Smooth muscle cell of the coronary artery (primary cell): ENCODE results near the gene EEF1AKMT2. TPM values are rescaled to one million over a fixed set of nuclear protein-coding genes. Genes with fewer than 3 reads are reported as not detected.

Source experiments
- total RNA-seq: library from RNA; depleted of rRNA; stranded (reverse); fragments of >200 nt; gene quantifications from 2 replicates; pipeline ENCODE4 v1.2.3, GENCODE V29; 2014; ENCODE audit warnings: low replicate concordance

EEF1AKMT2 gene
- total RNA-seq: 13.0 and 18.6 TPM in 2 replicates

DNA sequence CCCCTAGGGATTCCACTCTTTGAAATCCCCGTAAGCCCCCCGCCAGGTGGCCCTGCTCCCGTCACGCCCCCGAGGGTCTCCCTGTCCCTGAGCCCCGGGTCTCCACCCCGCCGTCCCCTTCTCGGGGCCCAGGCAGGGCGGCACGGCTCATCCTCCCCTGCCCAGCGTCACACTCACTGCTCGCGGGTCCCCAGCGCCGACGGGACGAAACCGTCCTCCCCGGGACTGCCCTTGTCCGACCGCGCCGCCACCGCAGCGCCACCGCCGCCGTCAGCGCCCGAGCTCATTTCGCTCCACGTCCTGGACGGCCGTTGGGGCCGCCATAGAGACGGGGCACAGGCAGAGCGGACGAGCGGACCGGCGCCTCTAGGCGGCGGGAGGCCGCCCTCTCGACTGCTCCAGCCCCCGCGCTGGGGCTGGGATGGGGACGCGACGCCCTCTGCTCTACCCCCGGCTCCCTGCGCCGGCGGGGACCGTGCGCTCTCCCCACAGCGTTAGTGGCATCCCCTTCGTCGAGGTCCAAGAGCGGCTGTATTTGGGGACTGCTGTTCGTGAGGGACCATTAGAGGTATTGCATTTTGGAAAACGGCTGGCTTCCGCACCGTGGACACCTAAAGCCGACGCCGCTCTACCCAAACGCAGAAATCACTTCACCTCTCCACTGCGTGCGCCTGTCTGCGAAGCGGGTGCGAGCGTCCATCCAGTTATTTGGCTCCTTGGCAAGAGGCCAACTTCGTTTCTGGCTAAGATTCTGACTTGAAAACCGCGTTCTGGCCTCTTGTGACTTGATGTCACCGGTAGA is at the start of gene EEF1AKMT2:
TSS of gene EEF1AKMT2 (minus strand) at position 341 of the 802 bp plus-strand sequence. CDS start at position 287, 54 bp downstream.

DNA sequence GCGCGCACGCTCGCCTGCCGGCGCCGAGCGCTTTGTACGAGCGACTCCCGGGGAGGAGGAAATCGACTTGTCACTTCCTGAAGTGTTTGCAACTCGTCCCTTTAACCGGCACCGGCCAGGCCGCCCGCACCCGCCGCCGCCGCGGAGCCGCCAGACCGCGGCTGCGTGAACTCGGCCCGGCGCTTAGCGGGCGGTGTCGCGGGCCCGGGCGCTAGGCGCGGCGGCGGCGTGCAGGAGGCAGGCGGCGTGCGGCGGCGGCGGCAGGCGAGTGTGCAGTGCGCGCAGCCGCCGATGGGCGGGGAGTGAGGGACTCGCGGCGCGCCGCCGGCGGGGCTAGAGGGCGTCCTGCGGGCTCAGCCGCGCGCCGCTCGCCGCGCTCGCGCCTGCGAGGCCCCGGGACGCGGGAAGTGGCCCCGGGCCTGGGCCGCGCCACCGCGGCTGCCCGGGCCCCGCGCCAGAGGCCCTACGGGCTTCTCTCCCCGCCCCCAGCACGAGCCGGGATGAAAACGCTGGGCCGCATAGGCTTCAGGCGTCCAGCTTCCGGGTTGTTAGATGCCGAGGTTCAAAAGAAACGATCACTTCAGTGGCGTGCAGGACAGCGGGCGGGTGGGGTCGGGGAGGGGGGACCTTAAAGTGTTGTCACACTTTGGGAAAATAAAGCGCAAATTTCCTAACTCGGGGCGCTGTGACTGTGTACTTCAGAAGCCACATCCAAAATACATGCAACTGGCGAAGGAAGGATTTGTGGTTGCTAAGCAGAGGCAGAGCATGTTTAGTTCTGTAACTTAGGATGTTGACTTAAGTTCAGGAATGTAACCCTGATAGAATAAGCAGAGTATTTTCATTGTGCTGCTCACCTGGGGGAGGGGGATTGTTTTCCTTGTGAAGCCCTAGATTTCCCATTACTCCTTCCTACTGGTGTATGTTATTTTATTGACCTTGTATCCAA is 47.3 kb downstream of the EEF1AKMT2 start, which contains the start of gene FAM53B:
TSS of gene FAM53B (minus strand) at position 277 of the 949 bp plus-strand sequence. CDS start 37,665 bp downstream, outside the sequence.

Other genes with a start within 250 kb of the EEF1AKMT2 start
- gene FAM53B, start 47.5 kb downstream of the EEF1AKMT2 start, total RNA-seq: 5.0 and 15.6 TPM in 2 replicates
- 7.4 and 10.0 TPM in 2 replicates for gene ABRAXAS2, start 9.9 kb upstream of the EEF1AKMT2 start, total RNA-seq
- 13.8 and 21.6 TPM in 2 replicates for gene ZRANB1, start 150.2 kb upstream of the EEF1AKMT2 start, total RNA-seq